Cardiac fibroblast (primary cell): ENCODE data around the gene FAM50B.

ENCODE experiments used
- DNase-seq, 2 donors: peaks; one replicate each; pipeline versions ENCODE4 v3.0.0 to v3.0.0-alpha.2; 2010; ENCODE audit warnings: low read depth in 2 of 2
- H3K4me3 ChIP-seq, 2 donors: replicated peaks in 1 of 2; 1 replicate in 1 of 2; 2 replicates in 1 of 2; pipeline ENCODE4 v1.5.1; 2011; ENCODE audit warnings: low read depth in 2 of 2, low read length in 2 of 2, mild to moderate bottlenecking in 2 of 2, moderate library complexity in 1 of 2
- TF ChIP-seq, protein P1 (sequence below): IDR thresholded peaks from one replicate; pipeline ENCODE4 v1.5.1; 2011; ENCODE audit warnings: low read depth, mild to moderate bottlenecking, low read length, inconsistent platforms

The FAM50B gene

GRCh38 chr6:3847521-3847920, 1.7 kb upstream of the FAM50B start:
- TF ChIP-seq, protein P1, sequence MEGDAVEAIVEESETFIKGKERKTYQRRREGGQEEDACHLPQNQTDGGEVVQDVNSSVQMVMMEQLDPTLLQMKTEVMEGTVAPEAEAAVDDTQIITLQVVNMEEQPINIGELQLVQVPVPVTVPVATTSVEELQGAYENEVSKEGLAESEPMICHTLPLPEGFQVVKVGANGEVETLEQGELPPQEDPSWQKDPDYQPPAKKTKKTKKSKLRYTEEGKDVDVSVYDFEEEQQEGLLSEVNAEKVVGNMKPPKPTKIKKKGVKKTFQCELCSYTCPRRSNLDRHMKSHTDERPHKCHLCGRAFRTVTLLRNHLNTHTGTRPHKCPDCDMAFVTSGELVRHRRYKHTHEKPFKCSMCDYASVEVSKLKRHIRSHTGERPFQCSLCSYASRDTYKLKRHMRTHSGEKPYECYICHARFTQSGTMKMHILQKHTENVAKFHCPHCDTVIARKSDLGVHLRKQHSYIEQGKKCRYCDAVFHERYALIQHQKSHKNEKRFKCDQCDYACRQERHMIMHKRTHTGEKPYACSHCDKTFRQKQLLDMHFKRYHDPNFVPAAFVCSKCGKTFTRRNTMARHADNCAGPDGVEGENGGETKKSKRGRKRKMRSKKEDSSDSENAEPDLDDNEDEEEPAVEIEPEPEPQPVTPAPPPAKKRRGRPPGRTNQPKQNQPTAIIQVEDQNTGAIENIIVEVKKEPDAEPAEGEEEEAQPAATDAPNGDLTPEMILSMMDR, result no peak
- H3K4me3 ChIP-seq, result no peak overlapping the region
- DNase-seq, result peak in 1 of 2 donors; percentile 59

DNA sequence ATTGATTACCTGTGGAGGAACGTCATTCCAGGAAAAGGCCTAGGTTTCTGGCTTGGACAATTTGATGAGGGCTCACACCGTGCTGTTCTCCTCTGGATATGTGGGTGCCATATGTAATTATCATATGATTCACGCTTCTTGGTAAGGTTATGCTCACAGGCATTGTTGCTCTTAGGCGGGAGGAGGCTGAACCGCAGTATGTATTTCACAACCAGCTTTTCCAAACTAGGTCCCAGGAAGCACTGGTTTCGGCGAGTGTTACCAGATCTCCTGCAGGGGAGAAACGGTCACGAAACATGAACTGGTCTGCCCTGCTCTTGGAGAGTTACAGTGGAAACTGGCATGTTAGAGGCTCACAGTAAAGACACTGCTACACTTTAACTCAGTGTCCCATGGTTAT, 793 bp upstream of the FAM50B start:
- H3K4me3 ChIP-seq, result peak overlapping the region in 1 of 2 donors; percentile 49

DNA sequence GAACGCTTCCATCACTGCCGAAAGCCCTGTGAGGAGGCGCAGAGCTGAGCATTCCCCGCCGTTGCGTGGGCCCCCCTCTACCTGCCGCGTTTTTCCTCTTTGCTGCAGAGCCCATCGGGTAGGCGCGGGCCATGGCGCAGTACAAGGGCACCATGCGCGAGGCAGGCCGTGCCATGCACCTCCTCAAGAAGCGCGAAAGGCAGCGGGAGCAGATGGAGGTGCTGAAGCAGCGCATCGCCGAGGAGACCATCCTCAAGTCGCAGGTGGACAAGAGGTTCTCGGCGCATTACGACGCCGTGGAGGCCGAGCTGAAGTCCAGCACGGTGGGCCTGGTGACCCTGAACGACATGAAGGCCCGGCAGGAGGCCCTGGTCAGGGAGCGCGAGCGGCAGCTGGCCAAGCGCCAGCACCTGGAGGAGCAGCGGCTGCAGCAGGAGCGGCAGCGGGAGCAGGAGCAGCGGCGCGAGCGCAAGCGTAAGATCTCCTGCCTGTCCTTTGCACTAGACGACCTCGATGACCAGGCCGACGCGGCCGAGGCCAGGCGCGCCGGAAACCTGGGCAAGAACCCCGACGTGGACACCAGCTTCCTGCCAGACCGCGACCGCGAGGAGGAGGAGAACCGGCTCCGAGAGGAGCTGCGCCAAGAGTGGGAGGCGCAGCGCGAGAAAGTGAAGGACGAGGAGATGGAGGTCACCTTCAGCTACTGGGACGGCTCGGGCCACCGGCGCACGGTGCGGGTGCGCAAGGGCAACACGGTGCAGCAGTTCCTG, 693 bp downstream of the FAM50B start:
- TF ChIP-seq, protein P1, result no peak
- H3K4me3 ChIP-seq, result peak overlapping the region; percentile 50 to 58
- DNase-seq, result peak in 1 of 2 donors; percentile 27

More for the DNA sequence above, 793 bp upstream of the FAM50B start:
- DNase-seq, result peak; percentile 31 to 36
- TF ChIP-seq, protein P1, result no peak

DNA sequence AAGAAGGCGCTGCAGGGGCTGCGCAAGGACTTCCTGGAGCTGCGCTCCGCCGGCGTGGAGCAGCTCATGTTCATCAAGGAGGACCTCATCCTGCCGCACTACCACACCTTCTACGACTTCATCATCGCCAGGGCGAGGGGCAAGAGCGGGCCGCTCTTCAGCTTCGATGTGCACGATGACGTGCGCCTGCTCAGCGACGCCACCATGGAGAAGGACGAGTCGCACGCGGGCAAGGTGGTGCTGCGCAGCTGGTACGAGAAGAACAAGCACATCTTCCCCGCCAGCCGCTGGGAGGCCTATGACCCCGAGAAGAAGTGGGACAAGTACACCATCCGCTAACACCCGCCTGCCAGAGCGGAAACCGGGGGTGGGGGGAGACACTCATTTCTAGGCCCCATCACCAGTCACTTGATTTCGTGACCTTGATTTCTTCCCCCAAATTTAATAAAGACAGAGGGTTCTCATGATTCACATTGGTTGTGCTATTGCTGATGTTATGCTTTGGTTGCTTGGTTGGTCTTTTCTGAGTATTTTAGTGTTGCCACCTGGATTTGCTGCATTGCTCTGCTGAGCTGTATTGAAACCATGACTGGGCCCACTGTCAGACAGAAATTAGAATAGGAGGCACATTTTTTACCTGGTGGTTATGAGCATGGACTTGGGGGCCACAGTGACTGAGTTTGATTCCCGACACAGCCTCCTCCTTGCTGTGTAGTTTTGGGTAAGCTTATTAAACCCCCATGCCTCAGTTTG, 1.5 kb downstream of the FAM50B start:
- no peak for DNase-seq

DNA sequence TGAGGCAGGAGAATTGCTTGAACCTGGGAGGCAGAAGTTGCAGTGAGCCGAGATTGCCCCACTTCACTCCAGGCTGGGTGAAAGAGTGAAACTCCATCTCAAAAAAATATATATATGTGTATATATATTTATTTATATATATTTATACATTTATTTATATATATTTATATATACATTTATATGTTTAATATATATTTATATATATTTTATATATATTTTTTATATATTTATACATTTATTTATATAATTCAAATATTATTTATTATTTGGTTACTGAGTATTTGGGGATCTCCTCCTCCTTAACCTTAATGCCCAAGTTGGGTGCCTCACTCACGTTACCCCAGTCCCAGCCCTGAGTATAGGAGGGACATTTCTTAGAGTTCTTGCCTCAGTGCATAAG, 2.7 kb downstream of the FAM50B start:
- H3K4me3 ChIP-seq, result no peak overlapping the region
- no peak for DNase-seq
- TF ChIP-seq, protein P1, result no peak

More for the DNA sequence above, 1.5 kb downstream of the FAM50B start:
- no peak overlapping the region for H3K4me3 ChIP-seq
- TF ChIP-seq, protein P1, result no peak

DNA sequence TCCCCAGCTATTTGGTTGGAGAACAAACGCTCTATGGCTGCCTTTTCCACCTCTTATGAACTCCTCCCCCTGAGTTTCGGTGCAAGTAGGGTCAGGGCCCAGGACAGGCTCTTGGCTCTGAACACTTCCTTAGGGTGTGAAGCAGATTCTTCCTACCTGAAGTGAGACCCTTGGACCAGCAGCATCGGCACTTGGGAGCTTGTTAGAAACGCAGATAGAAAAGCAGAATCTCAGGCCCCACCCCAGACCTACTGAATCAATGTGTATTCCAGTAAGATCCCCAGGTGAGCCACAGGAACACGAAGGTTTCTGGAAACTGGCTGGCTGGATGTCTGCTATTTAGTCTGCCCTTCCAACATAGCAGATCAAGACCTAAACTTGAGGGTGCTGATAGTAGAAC, 3.2 kb downstream of the FAM50B start:
- no peak for DNase-seq
- no peak overlapping the region for H3K4me3 ChIP-seq
- TF ChIP-seq, protein P1, result no peak
